ENCODE measurements around the gene RDH16.
"Not testable (repeated sequence)": the region's sequence is repeated elsewhere in the genome, so short reads cannot be mapped to it uniquely, and the experiment has no call there.

RDH16 gene

GRCh38 chr12:56989861-56990610, 32.6 kb upstream of the RDH16 start:
- TF ChIP-seq CTCF (conservative IDR thresholded peaks at IDR 0.05; ENCODE audit: low read depth), result no peak
- POLR2A ChIA-PET (ENCODE audit: low non-redundant PET), result no interaction called here
- no peak overlapping the region for H3K27ac ChIP-seq
- CTCF ChIA-PET, result interaction anchor here (0.7 kb wide), 1 partner anchor 121 kb away, joined by 3 read pairs; no protein-coding TSS in a partner anchor
- no peak for DNase-seq (ENCODE audit: low spot score)

- ChIA-PET POLR2A (ENCODE audit: low non-redundant PET) (no interaction called here), CTCF (interaction anchor here (0.5 to 2.9 kb wide), 13 partner anchors 13 to 267 kb away, joined by 3 to 20 read pairs (median 4); no protein-coding TSS in a partner anchor)
- no peak overlapping the region for H3K27ac ChIP-seq
- DNase-seq (ENCODE audit: low spot score), result no peak
- TF ChIP-seq CTCF (conservative IDR thresholded peaks at IDR 0.05; ENCODE audit: low read depth), result no peak
These were observed 30.9 kb upstream of the RDH16 start for GRCh38 chr12:56988207-56988739.

GRCh38 chr12:56987551-56988053, 30.2 kb upstream of the RDH16 start:
- POLR2A ChIA-PET (ENCODE audit: low non-redundant PET), result no interaction called here
- CTCF ChIA-PET, result interaction anchor here (0.5 to 2.9 kb wide), 12 partner anchors 14 to 266 kb away, joined by 3 to 20 read pairs (median 4); no protein-coding TSS in a partner anchor
- H3K27ac ChIP-seq, result no peak overlapping the region; the same call in 1 of the 2 replicates
- DNase-seq (ENCODE audit: low spot score), result peak; percentile 71
- TF ChIP-seq CTCF (conservative IDR thresholded peaks at IDR 0.05; ENCODE audit: low read depth), result peak; percentile 94

GRCh38 chr12:56987011-56987410, 29.6 kb upstream of the RDH16 start:
- TF ChIP-seq CTCF (conservative IDR thresholded peaks at IDR 0.05; ENCODE audit: low read depth), result no peak
- peak overlapping the region; percentile 79; the same call in 1 of the 2 replicates for H3K27ac ChIP-seq
- ChIA-PET POLR2A (ENCODE audit: low non-redundant PET) (no interaction called here), CTCF (interaction anchor here (0.6 to 2.9 kb wide), 6 partner anchors 14 to 266 kb away, joined by 3 to 20 read pairs (median 4); no protein-coding TSS in a partner anchor)
- no peak for DNase-seq (ENCODE audit: low spot score)

- peak; percentile 90 for DNase-seq (ENCODE audit: low spot score)
- CTCF ChIA-PET, result interaction anchor here (0.6 to 2.9 kb wide), 3 partner anchors 16 to 259 kb away, joined by 3 to 20 read pairs (median 4); no protein-coding TSS in a partner anchor
- POLR2A ChIA-PET (ENCODE audit: low non-redundant PET), result not testable (repeated sequence)
- H3K27ac ChIP-seq, result peak overlapping the region; percentile 79
These were observed 28.3 kb upstream of the RDH16 start for GRCh38 chr12:56985714-56986113.

- ChIA-PET POLR2A (ENCODE audit: low non-redundant PET) (no interaction called here), CTCF (no interaction called here)
- no peak overlapping the region for H3K27ac ChIP-seq
- no peak for DNase-seq (ENCODE audit: low spot score)
- TF ChIP-seq CTCF (conservative IDR thresholded peaks at IDR 0.05; ENCODE audit: low read depth), result no peak
These were observed 26.0 kb upstream of the RDH16 start for GRCh38 chr12:56983386-56983785.

- H3K27ac ChIP-seq; DNase-seq (ENCODE audit: low spot score); CTCF ChIA-PET; POLR2A ChIA-PET (ENCODE audit: low non-redundant PET): not testable (repeated sequence)
These were observed 25.3 kb upstream of the RDH16 start for GRCh38 chr12:56982578-56983236.

Measured in RWPE1 (cell line).